Measurements from ENCODE around the gene PANK4.

Gene PANK4

GRCh38 chr1:2505461-2505994 is 20.9 kb downstream of the PANK4 start:
- Histone ChIP-seq H4K20me1 (ENCODE audit: insufficient read depth, low read length) (no peaks in the 10 kb centered on the region), H3K36me3 (replicated peaks; ENCODE audit: insufficient read depth, low read length) (no peaks in the 10 kb centered on the region), H3K9ac (ENCODE audit: low read length) (no peak overlapping the region)

GRCh38 chr1:2504949-2505272 is 21.5 kb downstream of the PANK4 start:
- H2AFZ ChIP-seq (ENCODE audit: low read length) = no peak overlapping the region
- no peaks in the 10 kb centered on the region for H3K36me3 ChIP-seq (replicated peaks; ENCODE audit: insufficient read depth, low read length)
- no peaks in the 10 kb centered on the region for H3K9me3 ChIP-seq (replicated peaks; ENCODE audit: insufficient read depth, low read length)
- peaks cover 21% of the 10 kb centered on the region for H3K27me3 ChIP-seq (replicated peaks; ENCODE audit: insufficient read depth, low read length)
- no peaks in the 10 kb centered on the region for H3K9me2 ChIP-seq (replicated peaks; ENCODE audit: insufficient read depth, low read length)
- H3K4me2 ChIP-seq (ENCODE audit: low read depth, low read length) = no peak overlapping the region
- H3K79me2 ChIP-seq (ENCODE audit: low read length) = no peaks in the 10 kb centered on the region
- no peaks in the 10 kb centered on the region for H3K4me1 ChIP-seq (ENCODE audit: low read length)
- no peak for DNase-seq
- no peaks in the 10 kb centered on the region for H4K20me1 ChIP-seq (ENCODE audit: insufficient read depth, low read length)
- H3K9ac ChIP-seq (ENCODE audit: low read length) = no peak overlapping the region
- no peak overlapping the region for H3K4me3 ChIP-seq (ENCODE audit: low read length)
- H3K27ac ChIP-seq (ENCODE audit: low read length) = no peak overlapping the region
- no peaks in the 10 kb centered on the region for H3F3A ChIP-seq (ENCODE audit: insufficient read depth, low read length)
- TF ChIP-seq, protein P1, sequence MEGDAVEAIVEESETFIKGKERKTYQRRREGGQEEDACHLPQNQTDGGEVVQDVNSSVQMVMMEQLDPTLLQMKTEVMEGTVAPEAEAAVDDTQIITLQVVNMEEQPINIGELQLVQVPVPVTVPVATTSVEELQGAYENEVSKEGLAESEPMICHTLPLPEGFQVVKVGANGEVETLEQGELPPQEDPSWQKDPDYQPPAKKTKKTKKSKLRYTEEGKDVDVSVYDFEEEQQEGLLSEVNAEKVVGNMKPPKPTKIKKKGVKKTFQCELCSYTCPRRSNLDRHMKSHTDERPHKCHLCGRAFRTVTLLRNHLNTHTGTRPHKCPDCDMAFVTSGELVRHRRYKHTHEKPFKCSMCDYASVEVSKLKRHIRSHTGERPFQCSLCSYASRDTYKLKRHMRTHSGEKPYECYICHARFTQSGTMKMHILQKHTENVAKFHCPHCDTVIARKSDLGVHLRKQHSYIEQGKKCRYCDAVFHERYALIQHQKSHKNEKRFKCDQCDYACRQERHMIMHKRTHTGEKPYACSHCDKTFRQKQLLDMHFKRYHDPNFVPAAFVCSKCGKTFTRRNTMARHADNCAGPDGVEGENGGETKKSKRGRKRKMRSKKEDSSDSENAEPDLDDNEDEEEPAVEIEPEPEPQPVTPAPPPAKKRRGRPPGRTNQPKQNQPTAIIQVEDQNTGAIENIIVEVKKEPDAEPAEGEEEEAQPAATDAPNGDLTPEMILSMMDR (IDR thresholded peaks at IDR 0.05; ENCODE audit: low read length) = no peak
- TF ChIP-seq EZH2 (optimal IDR thresholded peaks at IDR 0.05; ENCODE audit: low read depth, low read length) (no peak), EZH2phosphoT487 (IDR thresholded peaks at IDR 0.05; ENCODE audit: low read length) (no peak)

More at GRCh38 chr1:2505461-2505994, 20.9 kb downstream of the PANK4 start:
- H3K4me1 ChIP-seq (ENCODE audit: low read length) = no peaks in the 10 kb centered on the region
- no peak for DNase-seq
- H3K79me2 ChIP-seq (ENCODE audit: low read length) = no peaks in the 10 kb centered on the region
- H3F3A ChIP-seq (ENCODE audit: insufficient read depth, low read length) = no peaks in the 10 kb centered on the region
- no peaks in the 10 kb centered on the region for H3K9me2 ChIP-seq (replicated peaks; ENCODE audit: insufficient read depth, low read length)
- no peak overlapping the region for H3K4me3 ChIP-seq (ENCODE audit: low read length)
- no peaks in the 10 kb centered on the region for H3K9me3 ChIP-seq (replicated peaks; ENCODE audit: insufficient read depth, low read length)
- no peak overlapping the region for H3K4me2 ChIP-seq (ENCODE audit: low read depth, low read length)
- peaks cover 21% of the 10 kb centered on the region for H3K27me3 ChIP-seq (replicated peaks; ENCODE audit: insufficient read depth, low read length)
- no peak overlapping the region for H2AFZ ChIP-seq (ENCODE audit: low read length)
- TF ChIP-seq EZH2 (optimal IDR thresholded peaks at IDR 0.05; ENCODE audit: low read depth, low read length) (no peak), EZH2phosphoT487 (IDR thresholded peaks at IDR 0.05; ENCODE audit: low read length) (no peak)
- TF ChIP-seq, protein P1 (IDR thresholded peaks at IDR 0.05; ENCODE audit: low read length) = no peak
- no peak overlapping the region for H3K27ac ChIP-seq (ENCODE audit: low read length)

- H3K4me1 ChIP-seq (ENCODE audit: low read length) = no peaks in the 10 kb centered on the region
- H3K9me3 ChIP-seq (replicated peaks; ENCODE audit: insufficient read depth, low read length) = no peaks in the 10 kb centered on the region
- no peaks in the 10 kb centered on the region for H3K9me2 ChIP-seq (replicated peaks; ENCODE audit: insufficient read depth, low read length)
These were observed 22.0 kb downstream of the PANK4 start for GRCh38 chr1:2504225-2504948.

More at GRCh38 chr1:2504225-2504948, 22.0 kb downstream of the PANK4 start:
- Histone ChIP-seq H3K79me2 (ENCODE audit: low read length) (no peaks in the 10 kb centered on the region), H3K9ac (ENCODE audit: low read length) (no peak overlapping the region), H3K27ac (ENCODE audit: low read length) (no peak overlapping the region), H3K4me2 (ENCODE audit: low read depth, low read length) (no peak overlapping the region), H3K4me3 (ENCODE audit: low read length) (no peak overlapping the region), H3K27me3 (replicated peaks; ENCODE audit: insufficient read depth, low read length) (peaks cover 21% of the 10 kb centered on the region), H3F3A (ENCODE audit: insufficient read depth, low read length) (no peaks in the 10 kb centered on the region), H3K36me3 (replicated peaks; ENCODE audit: insufficient read depth, low read length) (no peaks in the 10 kb centered on the region), H4K20me1 (ENCODE audit: insufficient read depth, low read length) (no peaks in the 10 kb centered on the region), H2AFZ (ENCODE audit: low read length) (no peak overlapping the region)
- TF ChIP-seq, protein P1 (IDR thresholded peaks at IDR 0.05; ENCODE audit: low read length) = no peak
- TF ChIP-seq EZH2phosphoT487 (IDR thresholded peaks at IDR 0.05; ENCODE audit: low read length) (no peak), EZH2 (optimal IDR thresholded peaks at IDR 0.05; ENCODE audit: low read depth, low read length) (no peak)
- no peak for DNase-seq

All from MM.1S (cell line).